ENCODE data around the gene MTUS2. TPM values are rescaled to one million over a fixed set of nuclear protein-coding genes. Genes with fewer than 3 reads are reported as not detected.

MTUS2 gene
- total and polyA plus RNA-seq, 2 of the 8 experiments (the other 6 are each of a cell fraction or from before 2014, with no cell fraction given): 0.18 to 0.80 TPM

DNA sequence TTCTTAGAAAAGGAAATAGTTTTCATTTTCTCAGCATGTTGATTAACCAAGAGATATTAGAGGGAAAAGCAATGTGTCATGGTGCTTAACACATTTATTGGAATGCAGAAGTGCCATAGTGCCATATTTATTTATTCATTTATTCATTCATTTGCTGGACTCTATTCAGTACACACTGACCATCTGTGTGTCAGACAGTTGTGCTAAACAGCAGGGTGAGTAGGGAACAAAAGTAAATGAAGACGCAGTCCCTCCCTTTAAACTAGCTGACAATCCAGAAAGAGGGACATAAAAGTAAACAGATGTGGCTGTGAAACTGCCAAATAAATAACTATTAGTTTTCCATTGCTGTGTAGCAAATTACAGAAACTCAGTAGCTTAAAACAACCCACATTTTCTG lies 323.7 kb downstream of the MTUS2 start:
- Histone ChIP-seq H3K23me2 (ENCODE audit: low read depth, low read length) (no peaks in the 10 kb centered on the region), H3K4me3 (ENCODE audit: extremely low read depth in 1 of 4, insufficient read depth in 2 of 4, low read depth in 3 of 4, low read length in 4 of 4) (no peak overlapping the region), H3K18ac (ENCODE audit: extremely low read depth, low read length) (no peak overlapping the region), H4K5ac (ENCODE audit: insufficient read length, low read depth, low read length) (no peak overlapping the region), H2BK20ac (ENCODE audit: low read length) (no peak overlapping the region), H3K79me1 (ENCODE audit: low read depth, low read length) (no peaks in the 10 kb centered on the region), H4K91ac (replicated peaks; ENCODE audit: insufficient read length, low read length) (no peak overlapping the region), H4K8ac (ENCODE audit: extremely low read depth, insufficient read depth, low read length) (no peak overlapping the region), H2BK5ac (ENCODE audit: low read depth, low read length) (no peak overlapping the region), H3K27me3 (replicated peaks in 1 of 4; ENCODE audit: control insufficient read depth in 3 of 4, extremely low read depth in 1 of 4, insufficient read depth in 3 of 4, low read length in 3 of 4) (no peaks in the 10 kb centered on the region), H3K79me2 (ENCODE audit: control insufficient read depth in 1 of 2, insufficient read depth in 2 of 2, low read length in 2 of 2) (no peaks in the 10 kb centered on the region), H3K4ac (replicated peaks; ENCODE audit: insufficient read length, low read depth, low read length) (no peak overlapping the region), H3K56ac (replicated peaks; ENCODE audit: insufficient read length, low read depth, low read length) (no peak overlapping the region), H2BK15ac (ENCODE audit: low read length) (no peak overlapping the region), H2BK120ac (replicated peaks; ENCODE audit: low read depth, low read length) (no peak overlapping the region), H3K23ac (ENCODE audit: insufficient read length) (no peak overlapping the region), H2AK5ac (ENCODE audit: low read depth, low read length) (no peak overlapping the region), H3K4me2 (ENCODE audit: insufficient read depth in 1 of 2, low read depth in 2 of 2, low read length in 2 of 2) (no peak overlapping the region), H3K14ac (ENCODE audit: insufficient read length) (no peak overlapping the region), H3K9me3 (ENCODE audit: insufficient read depth in 2 of 2, low read depth in 1 of 2, low read length in 1 of 2) (0 out of 4 replicates have a peak, but pooled peaks cover 0 to 2% of the 10 kb centered on the region in 2 experiments), H2BK12ac (ENCODE audit: low read depth, low read length) (no peak overlapping the region), H2AFZ (ENCODE audit: low read length) (no peak overlapping the region), H3K27ac (ENCODE audit: low read depth, low read length) (no peak overlapping the region), H3K4me1 (replicated peaks in 1 of 4; ENCODE audit: control insufficient read depth in 3 of 4, insufficient read depth in 4 of 4, low read length in 3 of 4) (no peaks in the 10 kb centered on the region), H3K36me3 (ENCODE audit: control insufficient read depth in 2 of 4, insufficient read depth in 4 of 4, low read length in 3 of 4) (no peaks in the 10 kb centered on the region), H4K20me1 (replicated peaks in 1 of 2; ENCODE audit: control insufficient read depth in 1 of 2, insufficient read depth in 2 of 2, low read length in 2 of 2) (no peaks in the 10 kb centered on the region), H3K9ac (replicated peaks in 1 of 4; ENCODE audit: extremely low read depth in 1 of 4, low read depth in 3 of 4, low read length in 3 of 4) (no peak overlapping the region)
- TF ChIP-seq RAD21 (IDR thresholded peaks at IDR 0.05 in 1 of 2, conservative IDR thresholded peaks at IDR 0.05 in 1 of 2; ENCODE audit: low read depth in 2 of 2, low read length in 2 of 2) (no peak), NANOG (IDR thresholded peaks at IDR 0.05; ENCODE audit: insufficient read depth, low read depth, low read length, poor library complexity, severe bottlenecking) (no peak), KDM4A (IDR thresholded peaks at IDR 0.05; ENCODE audit: low read depth, low read length, severe bottlenecking) (no peak), RBBP5 (IDR thresholded peaks at IDR 0.05; ENCODE audit: borderline replicate concordance, low read depth, low read length) (no peak), HDAC6 (IDR thresholded peaks at IDR 0.05; ENCODE audit: low read depth, low read length) (no peak), EZH2 (IDR thresholded peaks at IDR 0.05; ENCODE audit: low read depth, low read length, severe bottlenecking) (no peak), RFX5 (IDR thresholded peaks at IDR 0.05; ENCODE audit: borderline replicate concordance, low read depth, low read length) (no peak), TAF1 (IDR thresholded peaks at IDR 0.05; ENCODE audit: low read depth, low read length) (no peak), SIN3A (conservative IDR thresholded peaks at IDR 0.05 in 1 of 2, IDR thresholded peaks at IDR 0.05 in 1 of 2; ENCODE audit: low read depth in 1 of 2, low read length in 2 of 2) (no peak), POLR2AphosphoS5 (IDR thresholded peaks at IDR 0.05; ENCODE audit: low read depth, low read length) (no peak), SRF (IDR thresholded peaks at IDR 0.05; ENCODE audit: low read depth, low read length) (no peak), TEAD4 (IDR thresholded peaks at IDR 0.05; ENCODE audit: low read depth, low read length) (no peak)
- DNase-seq (ENCODE audit: low read depth in 1 of 2, low spot score in 2 of 2) (no peak), FAIRE-seq (no peak)
- CTCF ChIA-PET (ENCODE audit: partially characterized antibody): interaction anchor here (0.7 kb wide), 1 partner anchor 174 kb away, joined by 3 read pairs; no protein-coding TSS in a partner anchor
- 93% methylated on average over 1 of the region's 1 CpG; no CpG with 5 or more reads in 1 of the 2 experiments for WGBS, 2 experiments (ENCODE audit: extremely low coverage in 1 of 2, insufficient coverage in 1 of 2, insufficient read length in 1 of 2, insufficient replicate concordance in 2 of 2, low coverage in 1 of 2, low lambda C conversion rate in 2 of 2, missing lambda C conversion rate in 1 of 2)
- POLR2A ChIA-PET (ENCODE audit: partially characterized antibody): interaction anchor here (0.7 kb wide), 1 partner anchor 18 kb away, joined by 3 read pairs; no protein-coding TSS in a partner anchor
